OCI-M2 (cell line): ENCODE data around the gene CIB2.

ENCODE experiments used
- DNase-seq: peaks from one replicate; lab custom pipeline; 2025; ENCODE audit not compliant: unreplicated experiment; lab: John Stamatoyannopoulos, UW

The CIB2 gene

GRCh38 chr15:78149805-78150751 lies 18.8 kb upstream of the CIB2 start:
- DNase-seq: no peak

DNA sequence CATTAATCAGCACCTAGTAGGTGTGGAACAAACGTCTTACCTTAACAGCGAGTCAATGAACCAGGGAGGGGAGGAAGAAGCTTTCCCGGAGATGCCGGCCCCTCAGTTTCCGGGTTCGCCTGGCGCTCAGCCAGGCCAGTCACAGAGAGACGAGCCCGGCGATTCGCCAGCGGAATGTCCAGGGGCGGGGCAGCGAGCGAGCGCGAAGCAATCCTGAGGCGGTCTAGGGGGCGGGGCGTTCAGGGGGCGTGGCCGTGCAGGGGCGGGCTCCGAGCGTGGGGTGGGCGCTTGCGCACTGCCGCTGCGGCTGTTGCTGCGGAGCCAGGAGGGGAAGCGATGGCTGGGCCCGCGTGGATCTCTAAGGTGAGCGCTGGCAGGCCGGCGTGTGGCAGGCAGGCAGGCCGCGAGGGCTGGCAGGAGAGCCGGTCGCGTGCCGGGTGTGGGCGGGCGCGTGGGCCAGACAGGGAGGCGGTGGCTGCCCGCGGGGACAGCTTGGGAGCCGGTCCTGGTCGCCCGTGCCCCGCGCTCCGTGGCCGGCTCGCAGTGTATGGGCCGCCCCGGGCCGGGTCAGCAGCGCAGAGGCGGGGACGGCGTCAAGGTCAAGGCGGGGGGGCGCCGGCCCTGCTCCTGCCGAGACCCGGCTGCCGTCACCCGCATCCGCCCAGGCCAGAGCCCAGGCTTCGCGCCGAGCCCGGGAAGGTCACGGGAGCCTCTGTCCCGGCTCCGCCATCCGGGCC lies 18.0 kb upstream of the CIB2 start, which contains the start of gene IDH3A:
Gene IDH3A, plus strand, starts transcription at position 295 of the 737 bp plus-strand sequence. Its CDS starts 42 bp downstream, at position 337.
- DNase-seq: peak; percentile 43

DNA sequence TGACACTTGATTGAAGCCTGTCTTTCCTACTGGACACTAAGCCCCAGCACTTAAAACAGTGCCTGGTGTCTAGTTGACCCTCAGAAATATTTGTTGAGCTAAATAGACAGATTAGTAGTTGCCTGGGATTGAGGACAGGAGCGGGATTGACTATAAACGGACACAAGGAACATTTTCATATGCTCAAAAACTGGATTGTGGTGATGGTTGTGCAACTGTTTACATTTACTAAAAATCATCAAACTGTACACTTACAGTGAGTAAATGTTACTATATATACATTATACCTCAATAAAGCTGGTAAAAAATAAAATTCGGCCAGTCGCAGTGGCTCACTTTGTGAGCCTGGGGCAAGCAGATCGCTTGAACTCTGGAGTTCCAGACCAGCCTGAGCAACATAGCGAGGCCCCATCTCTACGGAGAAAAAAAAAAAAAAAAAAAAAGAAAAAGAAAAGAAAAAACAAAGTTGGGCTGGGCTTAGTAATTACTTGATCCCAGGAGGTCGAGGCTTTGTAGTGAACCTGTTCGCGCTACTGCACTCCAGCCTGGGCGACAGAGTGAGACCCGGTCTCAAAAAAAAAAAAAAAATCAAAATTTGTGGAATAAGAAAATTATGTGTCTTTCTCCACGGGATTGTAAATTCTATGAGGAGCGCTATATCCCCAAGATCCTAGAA lies 17.3 kb upstream of the CIB2 start:
- DNase-seq: no peak

DNA sequence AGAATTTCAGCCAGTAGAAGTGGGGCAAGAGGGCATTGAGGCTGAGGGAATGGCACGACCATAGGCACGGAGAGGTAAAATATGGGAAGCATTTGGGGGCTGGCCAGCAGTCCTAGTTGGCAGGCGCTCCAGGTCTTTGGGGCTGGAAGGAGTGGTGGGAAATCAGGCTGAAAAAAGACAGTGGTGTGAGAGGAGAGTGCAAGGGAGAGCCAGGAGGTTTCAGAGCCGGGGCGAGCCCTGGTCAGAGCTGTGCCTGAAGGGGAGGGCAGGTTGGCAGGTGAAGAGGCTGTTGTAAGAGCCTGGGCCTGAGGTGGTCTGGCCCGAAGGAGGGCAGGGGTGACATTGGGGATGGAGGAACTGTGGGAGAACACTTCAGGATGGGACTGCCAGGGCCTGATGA lies 16.3 kb upstream of the CIB2 start:
- DNase-seq: no peak

GRCh38 chr15:78146425-78147154 lies 15.3 kb upstream of the CIB2 start:
- DNase-seq: no peak

- DNase-seq: no peak
Observed at GRCh38 chr15:78142332-78142731, 11.1 kb upstream of the CIB2 start.

DNA sequence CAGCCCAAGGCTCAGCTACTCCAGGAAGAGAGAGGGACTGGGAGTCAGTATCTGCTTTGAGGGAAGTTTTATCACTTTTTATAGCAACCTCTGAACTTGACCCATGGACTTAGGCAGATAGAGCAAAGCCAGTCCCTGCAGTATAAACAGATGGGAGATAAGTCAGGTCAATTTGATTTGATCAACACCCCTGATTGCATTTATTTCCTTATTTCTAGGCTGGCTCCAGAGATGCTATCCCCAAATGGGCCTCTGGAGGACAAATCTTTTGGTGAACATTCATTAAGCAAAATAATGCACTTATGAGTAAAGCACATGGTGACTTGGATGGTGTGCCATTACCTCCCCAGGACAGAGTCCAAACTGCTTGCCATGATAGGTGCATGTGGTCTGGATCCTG lies 9.0 kb upstream of the CIB2 start:
- DNase-seq: no peak

DNA sequence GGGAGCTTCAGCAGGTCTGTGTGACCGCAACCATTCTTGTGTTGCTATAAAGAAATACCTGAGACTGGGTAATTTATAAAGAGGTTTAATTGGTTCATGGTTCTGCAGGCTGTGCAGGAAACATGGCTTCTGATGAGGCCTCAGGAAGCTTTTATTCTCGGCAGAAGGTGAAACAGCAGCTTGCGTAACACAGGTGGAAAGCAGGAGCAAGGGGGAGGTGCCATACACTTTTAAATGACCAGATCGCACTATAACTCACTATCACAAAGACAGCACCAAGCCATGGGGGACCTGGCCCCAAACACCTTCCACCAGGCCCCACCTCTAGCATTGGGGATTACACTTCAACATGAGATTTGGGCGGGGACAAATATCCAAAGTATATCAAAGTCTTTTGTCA lies 8.3 kb upstream of the CIB2 start:
- no peak for DNase-seq

- DNase-seq: no peak
Observed at GRCh38 chr15:78133801-78134200, 2.6 kb upstream of the CIB2 start.

GRCh38 chr15:78130466-78131294 lies 565 bp downstream of the CIB2 start:
- DNase-seq: no peak

DNA sequence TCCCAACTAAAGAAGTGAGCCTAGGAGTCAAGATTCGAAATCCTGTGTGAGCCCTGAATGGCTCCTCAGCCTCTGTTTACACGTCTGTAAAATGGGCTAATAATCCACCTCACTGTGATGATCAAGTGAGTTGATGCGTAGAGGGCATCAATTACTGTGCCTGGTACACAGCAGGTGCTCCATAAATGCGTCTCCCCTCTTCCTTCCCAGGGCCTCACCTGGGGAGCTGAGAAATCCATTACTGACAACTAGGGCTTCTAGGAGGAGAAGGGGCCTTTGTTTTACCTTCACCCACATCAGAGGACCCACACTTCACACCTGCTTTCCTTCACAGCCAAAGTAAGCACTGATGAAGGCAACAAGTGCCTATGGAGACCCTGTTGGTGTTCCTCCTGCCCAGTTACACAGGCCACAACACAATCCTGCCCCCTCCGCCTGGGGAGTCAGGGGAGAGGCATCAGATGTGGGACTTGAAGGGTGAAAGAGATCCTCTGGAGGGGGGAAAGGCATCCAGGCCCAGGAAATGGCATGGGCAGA lies 1.4 kb downstream of the CIB2 start:
- DNase-seq: no peak

DNA sequence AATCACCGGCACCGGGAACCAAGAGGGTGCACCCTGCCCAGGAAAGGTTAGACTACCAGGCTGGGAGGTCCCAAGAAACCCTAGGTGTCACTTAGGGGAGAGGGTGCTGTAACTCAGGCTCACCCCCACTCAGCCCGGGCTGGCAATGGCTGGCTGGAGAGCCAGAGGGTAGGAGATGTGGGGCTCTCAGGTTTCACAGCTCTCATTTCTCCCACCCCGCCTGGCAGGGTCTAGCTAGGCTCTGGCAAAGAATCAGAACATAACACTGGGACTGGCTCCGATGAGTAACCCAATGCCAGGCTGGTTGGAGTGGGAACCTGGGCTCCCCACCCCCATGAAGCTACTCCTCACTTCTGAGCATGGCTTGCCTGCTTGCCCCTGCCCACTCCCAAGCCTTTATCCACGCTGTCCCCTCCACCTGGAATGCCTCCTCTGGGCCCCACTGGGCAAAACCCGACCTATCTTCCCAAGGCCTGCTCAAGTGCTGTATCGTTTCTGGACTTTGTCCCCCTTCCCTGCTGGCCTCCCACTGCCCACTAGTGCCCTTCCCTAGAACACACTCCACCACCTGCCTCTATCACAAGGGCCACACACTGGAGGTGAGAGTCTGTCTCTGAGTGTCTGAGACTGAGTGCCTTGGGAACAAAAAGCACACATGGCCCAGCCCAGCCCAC lies 2.0 kb downstream of the CIB2 start:
- DNase-seq: no peak

GRCh38 chr15:78127882-78128281 lies 3.4 kb downstream of the CIB2 start:
- no peak for DNase-seq

- no peak for DNase-seq
Observed at GRCh38 chr15:78125267-78125666, 6.0 kb downstream of the CIB2 start.

DNA sequence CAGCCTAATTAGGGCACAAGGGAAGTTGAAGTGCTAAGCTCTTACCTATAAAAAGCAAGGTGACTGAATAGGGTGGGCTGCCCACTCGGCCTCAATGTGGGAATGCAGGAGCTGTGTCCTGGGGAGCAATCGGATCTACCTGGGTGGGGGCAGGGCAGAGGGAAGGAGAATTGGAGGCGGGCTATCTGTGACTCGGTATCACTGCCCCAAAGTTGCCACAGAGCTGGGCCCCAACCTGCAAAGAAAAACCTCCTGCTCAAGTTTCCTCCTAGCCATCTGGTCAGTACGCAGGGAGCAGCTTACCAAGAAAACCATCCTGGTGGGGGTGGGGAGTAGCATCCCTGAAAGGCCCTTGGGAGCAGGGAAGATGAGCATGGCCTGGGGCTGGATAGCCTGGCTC lies 10.7 kb downstream of the CIB2 start:
- DNase-seq: no peak

GRCh38 chr15:78112551-78112950 lies 18.7 kb downstream of the CIB2 start:
- DNase-seq: no peak

GRCh38 chr15:78111788-78112187 lies 19.5 kb downstream of the CIB2 start:
- DNase-seq: no peak

DNA sequence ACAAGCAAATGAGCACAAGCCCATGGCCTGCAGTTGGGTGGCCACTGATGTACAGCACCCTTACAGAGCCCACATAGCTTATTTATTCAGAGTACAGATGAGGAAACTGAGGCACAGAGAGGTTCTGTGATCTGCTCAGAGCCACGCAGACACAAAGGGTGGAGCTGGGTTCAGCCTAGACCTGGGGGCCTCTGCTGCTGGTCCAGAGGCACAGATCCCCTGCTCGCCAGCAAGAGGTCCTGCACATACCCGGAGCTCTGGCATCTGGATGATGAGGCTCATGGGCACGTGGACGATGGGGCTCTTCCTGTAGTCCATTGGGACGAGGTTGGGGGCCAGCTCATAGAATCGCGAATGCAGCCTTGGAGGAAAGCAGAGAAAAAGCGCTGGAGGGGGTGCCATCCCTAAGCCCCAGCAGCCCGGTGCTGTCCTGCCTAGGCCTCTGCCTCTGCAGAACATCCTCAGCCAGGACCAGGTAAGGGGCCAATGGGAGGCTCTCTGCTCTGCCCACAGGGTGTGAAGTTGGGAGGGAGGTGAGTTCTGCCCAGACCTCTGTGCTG lies 20.2 kb downstream of the CIB2 start:
- DNase-seq: no peak

GRCh38 chr15:78110096-78110495 lies 21.1 kb downstream of the CIB2 start:
- DNase-seq: no peak
